ENCODE results near the gene RNF169. TPM values are rescaled to one million over a fixed set of nuclear protein-coding genes. Genes with fewer than 3 reads are reported as not detected.

Gene RNF169, protein sequence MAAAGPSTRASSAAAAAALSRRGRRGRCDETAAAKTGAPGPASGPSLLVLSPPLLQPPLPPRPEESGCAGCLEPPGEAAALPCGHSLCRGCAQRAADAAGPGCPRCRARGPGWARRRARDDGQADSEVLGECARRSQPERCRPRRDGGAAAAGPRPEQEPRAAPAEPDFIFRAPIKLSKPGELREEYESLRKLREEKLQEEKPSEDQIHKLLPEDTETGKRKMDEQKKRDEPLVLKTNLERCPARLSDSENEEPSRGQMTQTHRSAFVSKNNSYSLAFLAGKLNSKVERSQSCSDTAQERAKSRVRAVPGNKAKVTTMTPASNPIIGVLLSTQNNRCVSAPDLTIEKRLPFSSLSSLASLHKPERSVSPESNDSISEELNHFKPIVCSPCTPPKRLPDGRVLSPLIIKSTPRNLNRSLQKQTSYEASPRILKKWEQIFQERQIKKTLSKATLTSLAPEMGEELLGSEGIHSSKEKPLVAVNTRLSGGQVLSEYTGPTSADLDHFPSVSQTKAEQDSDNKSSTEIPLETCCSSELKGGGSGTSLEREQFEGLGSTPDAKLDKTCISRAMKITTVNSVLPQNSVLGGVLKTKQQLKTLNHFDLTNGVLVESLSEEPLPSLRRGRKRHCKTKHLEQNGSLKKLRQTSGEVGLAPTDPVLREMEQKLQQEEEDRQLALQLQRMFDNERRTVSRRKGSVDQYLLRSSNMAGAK
- 6.0 TPM for polyA plus RNA-seq (2012; ENCODE audit: missing spikeins)

GRCh38 chr11:74748211-74749126 is at the start of gene RNF169:
Gene RNF169 (plus strand): TSS chr11:74748849. CDS start chr11:74748881, 32 bp downstream.
- peak; percentile 89 for DNase-seq (ENCODE audit: insufficient read length)
- TF ChIP-seq POLR2AphosphoS5 (IDR thresholded peaks at IDR 0.05; ENCODE audit: low read depth, low read length) (peak; percentile 61; the same call in 1 of the 2 replicates), POLR2A (IDR thresholded peaks at IDR 0.05; ENCODE audit: low read depth, low read length) (peak; percentile 91), TAF1 (IDR thresholded peaks at IDR 0.05; ENCODE audit: borderline replicate concordance, low read depth, low read length) (peak; percentile 87)
- FAIRE-seq: peak; percentile 89

- no peak for TF ChIP-seq POLR2AphosphoS5 (IDR thresholded peaks at IDR 0.05; ENCODE audit: low read depth, low read length)
- no peak for TF ChIP-seq TAF1 (IDR thresholded peaks at IDR 0.05; ENCODE audit: borderline replicate concordance, low read depth, low read length)
- no peak for TF ChIP-seq POLR2A (IDR thresholded peaks at IDR 0.05; ENCODE audit: low read depth, low read length)
- no peak for DNase-seq (ENCODE audit: insufficient read length)
- no peak for FAIRE-seq
Observed at GRCh38 chr11:74699615-74700396, 48.8 kb upstream of the RNF169 start.

GRCh38 chr11:74701351-74701750 is 47.3 kb upstream of the RNF169 start:
- FAIRE-seq (peak; percentile 14), DNase-seq (ENCODE audit: insufficient read length) (no peak)
- TF ChIP-seq POLR2AphosphoS5 (IDR thresholded peaks at IDR 0.05; ENCODE audit: low read depth, low read length) (no peak), TAF1 (IDR thresholded peaks at IDR 0.05; ENCODE audit: borderline replicate concordance, low read depth, low read length) (no peak), POLR2A (IDR thresholded peaks at IDR 0.05; ENCODE audit: low read depth, low read length) (no peak)

GRCh38 chr11:74702383-74703007 is 46.2 kb upstream of the RNF169 start:
- peak; percentile 62 for DNase-seq (ENCODE audit: insufficient read length)
- FAIRE-seq: peak; percentile 96
- TF ChIP-seq POLR2AphosphoS5 (IDR thresholded peaks at IDR 0.05; ENCODE audit: low read depth, low read length) (no peak), POLR2A (IDR thresholded peaks at IDR 0.05; ENCODE audit: low read depth, low read length) (no peak), TAF1 (IDR thresholded peaks at IDR 0.05; ENCODE audit: borderline replicate concordance, low read depth, low read length) (no peak)

DNA sequence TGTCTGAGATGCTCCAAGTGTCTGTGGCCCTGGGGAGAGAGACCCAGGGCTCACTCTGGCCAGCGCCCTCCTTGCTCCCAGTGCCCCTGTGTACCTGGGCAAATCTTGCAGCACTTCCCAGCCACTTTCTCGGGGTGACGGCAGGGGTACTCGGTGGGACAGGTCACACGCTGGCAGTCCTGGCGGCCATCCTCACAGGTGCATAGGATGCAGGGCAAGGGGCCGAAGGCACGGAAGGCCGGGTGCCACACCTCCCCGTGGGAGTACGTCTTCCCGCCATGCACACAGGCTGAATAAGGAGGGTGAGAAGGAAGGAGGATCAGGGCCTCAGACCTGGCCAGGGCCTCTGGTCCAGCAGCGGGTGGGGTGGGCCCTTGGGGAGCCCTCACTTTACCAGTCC is 45.4 kb upstream of the RNF169 start:
- DNase-seq (ENCODE audit: insufficient read length) (no peak), FAIRE-seq (no peak)
- TF ChIP-seq TAF1 (IDR thresholded peaks at IDR 0.05; ENCODE audit: borderline replicate concordance, low read depth, low read length) (no peak), POLR2AphosphoS5 (IDR thresholded peaks at IDR 0.05; ENCODE audit: low read depth, low read length) (no peak), POLR2A (IDR thresholded peaks at IDR 0.05; ENCODE audit: low read depth, low read length) (no peak)

GRCh38 chr11:74707182-74707581 is 41.5 kb upstream of the RNF169 start:
- FAIRE-seq: no peak
- DNase-seq (ENCODE audit: insufficient read length): no peak
- TF ChIP-seq POLR2AphosphoS5 (IDR thresholded peaks at IDR 0.05; ENCODE audit: low read depth, low read length) (no peak), POLR2A (IDR thresholded peaks at IDR 0.05; ENCODE audit: low read depth, low read length) (no peak), TAF1 (IDR thresholded peaks at IDR 0.05; ENCODE audit: borderline replicate concordance, low read depth, low read length) (no peak)

DNA sequence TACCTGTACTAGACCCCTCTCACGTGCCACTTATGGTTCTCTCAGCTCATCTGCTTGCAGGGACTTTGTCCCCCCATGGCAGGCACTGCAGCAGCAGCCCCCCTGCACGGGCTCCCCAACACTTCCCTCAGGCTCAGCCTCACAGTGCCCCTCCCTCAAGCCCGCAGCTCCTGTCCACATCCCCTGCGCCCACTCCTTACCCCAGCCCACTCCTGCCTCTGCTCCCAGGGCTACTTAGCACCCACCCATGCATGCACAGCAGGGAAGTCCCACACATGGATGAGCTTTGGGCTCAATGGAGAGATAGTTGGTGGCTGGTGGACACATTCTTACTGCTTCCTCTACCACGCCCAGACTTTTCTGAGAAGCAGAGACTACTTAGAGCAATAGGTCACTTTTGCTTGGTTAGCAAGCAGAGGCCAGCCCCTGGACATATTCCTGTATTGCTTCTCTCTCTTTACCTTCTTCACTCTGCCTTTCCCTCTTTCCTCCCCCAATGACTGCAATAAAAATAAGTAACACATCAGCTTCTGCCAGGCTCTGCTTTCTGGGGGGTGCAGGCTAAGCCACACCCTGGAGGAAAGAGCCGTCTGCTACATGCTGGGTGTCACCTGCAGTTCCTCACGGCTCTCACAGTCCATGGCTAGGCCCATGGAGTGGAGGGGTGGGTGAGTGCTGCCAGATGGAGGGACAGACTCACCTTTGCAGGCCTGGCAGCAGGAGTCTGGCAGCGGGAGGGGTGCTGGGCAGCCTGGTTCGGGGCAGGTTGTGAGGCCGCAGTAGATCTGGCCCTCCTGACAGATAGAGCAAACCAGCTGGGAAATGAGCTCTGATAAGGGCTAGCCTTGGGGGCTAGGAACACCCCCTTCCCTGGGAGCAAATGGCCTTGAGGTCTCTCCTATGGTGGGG is 40.8 kb upstream of the RNF169 start:
- TF ChIP-seq TAF1 (IDR thresholded peaks at IDR 0.05; ENCODE audit: borderline replicate concordance, low read depth, low read length) (no peak), POLR2AphosphoS5 (IDR thresholded peaks at IDR 0.05; ENCODE audit: low read depth, low read length) (no peak), POLR2A (IDR thresholded peaks at IDR 0.05; ENCODE audit: low read depth, low read length) (no peak)
- FAIRE-seq (no peak), DNase-seq (ENCODE audit: insufficient read length) (no peak)

DNA sequence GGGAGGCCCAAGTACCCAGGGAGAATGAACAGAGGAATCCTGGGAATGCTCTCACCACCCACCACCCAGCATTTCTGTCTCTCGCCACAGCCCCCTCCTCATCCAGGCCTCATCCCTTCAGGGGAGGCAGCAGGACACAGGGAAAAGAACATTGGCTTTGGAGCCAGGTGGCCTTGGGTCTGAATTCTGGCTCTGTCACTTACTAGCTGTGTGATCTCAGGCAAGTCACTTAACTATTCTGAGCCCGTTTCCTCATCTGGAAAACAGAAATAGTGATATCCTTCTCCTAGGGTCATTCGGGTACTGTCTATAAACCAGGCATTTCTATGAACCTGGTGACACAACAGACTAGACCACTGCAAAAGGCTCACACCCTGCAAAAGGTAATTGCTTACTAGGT is 39.5 kb upstream of the RNF169 start:
- TF ChIP-seq POLR2AphosphoS5 (IDR thresholded peaks at IDR 0.05; ENCODE audit: low read depth, low read length) (no peak), POLR2A (IDR thresholded peaks at IDR 0.05; ENCODE audit: low read depth, low read length) (no peak), TAF1 (IDR thresholded peaks at IDR 0.05; ENCODE audit: borderline replicate concordance, low read depth, low read length) (no peak)
- no peak for FAIRE-seq

DNA sequence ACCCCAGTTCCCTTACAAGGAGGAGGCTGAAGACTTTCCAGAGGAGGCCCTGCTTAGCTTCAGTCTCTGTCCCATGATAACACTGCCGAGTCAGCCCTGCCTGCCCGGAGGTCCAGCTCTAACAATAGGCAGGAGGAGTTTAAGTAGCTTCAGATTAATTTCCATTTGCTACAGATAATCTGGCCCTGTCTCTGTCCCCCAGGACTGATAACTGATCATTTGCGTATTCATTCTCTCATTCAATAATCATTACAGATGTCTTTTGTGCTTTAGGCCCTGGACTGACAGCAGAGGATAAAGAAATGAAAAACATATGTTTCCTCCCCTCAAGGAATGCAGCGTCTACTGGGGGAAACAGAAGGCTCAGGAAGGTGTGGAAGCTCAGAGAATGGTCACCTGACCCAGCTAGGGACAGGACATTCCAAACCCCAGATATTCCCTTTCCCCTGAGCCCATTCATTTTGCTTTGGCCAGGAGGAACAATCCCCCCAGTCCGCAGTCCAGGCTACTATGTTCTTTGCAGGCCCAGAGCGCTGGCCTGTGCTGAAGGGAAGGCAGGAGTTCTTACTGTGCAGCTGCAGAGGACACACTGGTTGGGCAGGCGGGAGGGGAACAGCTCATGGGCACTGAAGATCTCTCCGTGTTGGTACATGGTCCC is 38.2 kb upstream of the RNF169 start:
- DNase-seq (ENCODE audit: insufficient read length) (no peak), FAIRE-seq (no peak)
- TF ChIP-seq TAF1 (IDR thresholded peaks at IDR 0.05; ENCODE audit: borderline replicate concordance, low read depth, low read length) (no peak), POLR2AphosphoS5 (IDR thresholded peaks at IDR 0.05; ENCODE audit: low read depth, low read length) (no peak), POLR2A (IDR thresholded peaks at IDR 0.05; ENCODE audit: low read depth, low read length) (no peak)

More for the DNA sequence above, 39.5 kb upstream of the RNF169 start:
- no peak for DNase-seq (ENCODE audit: insufficient read length)
